Neural progenitor cell (in vitro differentiated cells): Measurements from ENCODE around the gene PSMB2.

Experiments
- CTCF ChIP-seq: fragments of 200-600 bp; sonication (generic); IDR thresholded peaks from 2 replicates; pipeline ENCODE4 v1.5.1; 2017; ENCODE audit warnings: antibody characterized with exemption, mild to moderate bottlenecking
- EZH2 ChIP-seq: fragments of 200-600 bp; sonication (generic); IDR thresholded peaks from 2 replicates; pipeline ENCODE4 v1.6.1; 2017; ENCODE audit warnings: antibody characterized with exemption, mild to moderate bottlenecking, moderate library complexity
- EZH2phosphoT487 ChIP-seq: fragments of 200-600 bp; sonication (generic); IDR thresholded peaks from 2 replicates; pipeline ENCODE4 v1.6.1; 2017; ENCODE audit warnings: antibody characterized with exemption

GRCh38 chr1:35683012-35683411, 41.7 kb upstream of the PSMB2 start:
- TF ChIP-seq CTCF (no peak), EZH2phosphoT487 (no peak), EZH2 (no peak)
